ENCODE measurements around the gene FEZF1.
A peak's percentile ranks its signal among the peaks of the same experiment; 100 is the strongest.

The FEZF1 gene

GRCh38 chr7:122306320-122307227 lies 2.0 kb upstream of the FEZF1 start:
- no peak for DNase-seq

- DNase-seq = peak; percentile 70 to 75
These were observed 1.1 kb upstream of the FEZF1 start for GRCh38 chr7:122305475-122306319.

GRCh38 chr7:122304996-122305421 lies 459 bp upstream of the FEZF1 start:
- no peak for DNase-seq

DNA sequence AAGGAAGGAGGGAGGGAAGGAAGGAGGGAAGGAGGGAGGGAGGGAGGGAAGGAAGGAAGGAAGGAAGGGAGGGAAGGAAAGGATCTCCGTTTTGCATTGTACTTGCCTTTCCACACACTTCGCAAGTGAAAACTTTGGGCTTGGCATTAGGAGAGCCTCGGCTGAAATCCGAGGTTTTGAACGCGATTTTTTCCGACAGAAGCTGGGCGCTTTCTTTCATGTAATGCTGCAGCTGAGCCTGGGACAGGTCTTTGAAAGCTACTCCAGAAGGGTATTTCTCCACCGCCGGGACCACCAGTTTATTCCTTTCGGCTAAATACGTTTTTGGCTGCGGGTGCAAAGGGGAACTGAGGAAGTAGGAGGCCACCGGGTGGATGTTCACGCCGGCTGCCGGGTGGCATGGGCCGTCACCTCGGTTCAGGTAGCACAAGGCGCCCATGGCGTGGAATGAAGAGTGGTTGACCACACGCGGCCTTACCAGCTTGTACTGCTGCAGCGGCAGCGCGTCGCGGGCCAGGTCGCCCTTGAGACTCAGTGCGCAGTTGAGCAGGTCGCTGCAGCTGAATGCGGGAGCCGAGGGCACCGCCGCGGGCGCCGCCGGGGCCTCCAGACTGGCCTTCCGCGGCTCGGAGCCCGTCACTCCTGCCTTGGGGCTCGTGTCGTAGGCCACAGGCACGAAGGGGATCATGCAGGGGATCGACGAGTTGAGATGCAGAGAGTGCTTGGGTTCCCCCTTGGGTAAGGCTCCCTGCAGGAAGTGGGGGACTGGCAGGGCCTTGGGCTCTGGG lies 825 bp downstream of the FEZF1 start:
- no peak for DNase-seq

- no peak for DNase-seq
These were observed 1.6 kb downstream of the FEZF1 start for GRCh38 chr7:122302761-122303530.

GRCh38 chr7:122301858-122302760 lies 2.4 kb downstream of the FEZF1 start:
- no peak for DNase-seq

DNA sequence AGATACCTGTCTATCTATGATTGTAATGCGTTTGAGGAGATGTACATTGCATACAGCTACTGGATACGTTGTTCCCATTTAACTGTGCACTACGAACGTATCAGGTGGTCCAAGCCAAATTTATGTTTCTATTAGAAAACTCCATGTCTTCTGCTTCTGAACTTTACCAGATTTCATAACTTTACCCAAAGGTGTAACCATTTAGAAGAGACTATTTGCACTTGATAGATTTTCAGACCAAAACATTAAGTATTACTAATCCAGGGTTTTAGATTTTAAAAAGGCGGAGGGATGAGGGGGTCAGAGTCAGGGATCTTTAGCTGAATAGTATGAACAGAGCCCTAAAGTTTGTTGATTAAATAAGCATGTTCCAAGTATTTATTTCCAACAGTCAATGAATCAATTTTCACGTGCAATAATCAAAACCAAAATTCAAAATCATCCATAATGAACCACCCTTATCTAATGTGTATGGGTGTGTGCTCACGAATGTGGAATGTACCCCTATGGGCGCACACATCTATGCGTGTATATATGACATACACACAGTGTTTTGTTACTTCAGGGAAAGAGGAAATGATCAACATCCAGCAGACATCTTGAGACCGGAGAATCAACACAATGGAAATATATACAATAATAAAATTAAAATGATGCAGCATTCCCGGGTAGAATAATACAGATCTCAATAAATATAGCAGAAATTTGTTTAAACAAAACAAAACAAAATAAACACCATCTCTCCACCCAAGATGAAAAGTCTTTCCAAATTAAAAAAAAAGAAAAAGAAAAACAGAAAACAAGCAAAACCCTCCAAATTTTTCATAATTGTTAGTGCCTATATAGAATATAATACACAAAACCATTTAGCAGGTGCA lies 3.4 kb downstream of the FEZF1 start:
- DNase-seq = no peak

- no peak for DNase-seq
These were observed 4.2 kb downstream of the FEZF1 start for GRCh38 chr7:122300211-122300932.

GRCh38 chr7:122299624-122300210 lies 4.8 kb downstream of the FEZF1 start:
- DNase-seq = no peak

DNA sequence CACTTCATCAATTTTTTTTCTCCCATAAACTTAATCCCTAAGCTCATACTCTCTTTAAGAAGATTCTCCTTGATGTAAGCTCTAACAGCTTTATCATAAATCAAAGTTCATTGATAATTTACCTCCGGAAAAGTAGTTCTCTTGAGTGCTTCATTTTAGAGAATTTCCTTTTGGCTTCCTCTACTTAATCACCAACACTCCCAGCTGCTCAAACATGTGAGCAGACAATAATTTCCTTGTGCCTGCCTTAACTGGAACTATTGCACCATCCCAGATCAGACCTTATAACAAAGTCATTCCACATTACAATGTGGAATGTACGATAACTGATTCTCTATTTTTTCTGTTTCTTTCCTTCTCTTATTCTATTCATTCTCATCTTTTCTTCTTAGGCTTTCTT lies 5.9 kb downstream of the FEZF1 start:
- no peak for DNase-seq

- DNase-seq = no peak
These were observed 6.4 kb downstream of the FEZF1 start for GRCh38 chr7:122298131-122298530.

- no peak for DNase-seq
These were observed 13.4 kb downstream of the FEZF1 start for GRCh38 chr7:122291189-122291588.

DNA sequence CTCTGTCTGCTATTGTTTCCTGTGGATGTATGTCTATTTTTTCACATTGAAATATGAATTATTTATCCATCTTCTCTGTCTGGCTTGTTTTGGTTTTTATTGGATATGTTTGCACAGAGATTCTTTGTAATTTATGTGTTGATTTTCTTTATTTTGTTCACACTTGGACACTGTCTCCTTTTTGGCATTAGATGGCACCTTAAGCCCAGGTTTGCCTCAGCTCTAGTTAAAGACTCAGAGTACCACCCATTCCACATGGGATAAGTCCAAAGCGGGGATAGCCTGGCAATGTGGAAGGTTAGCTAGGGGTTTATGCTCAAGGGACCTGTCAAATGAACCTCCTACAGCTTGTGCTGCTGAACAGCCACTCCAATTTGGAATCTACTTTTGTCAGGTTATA lies 14.1 kb downstream of the FEZF1 start:
- no peak for DNase-seq

DNA sequence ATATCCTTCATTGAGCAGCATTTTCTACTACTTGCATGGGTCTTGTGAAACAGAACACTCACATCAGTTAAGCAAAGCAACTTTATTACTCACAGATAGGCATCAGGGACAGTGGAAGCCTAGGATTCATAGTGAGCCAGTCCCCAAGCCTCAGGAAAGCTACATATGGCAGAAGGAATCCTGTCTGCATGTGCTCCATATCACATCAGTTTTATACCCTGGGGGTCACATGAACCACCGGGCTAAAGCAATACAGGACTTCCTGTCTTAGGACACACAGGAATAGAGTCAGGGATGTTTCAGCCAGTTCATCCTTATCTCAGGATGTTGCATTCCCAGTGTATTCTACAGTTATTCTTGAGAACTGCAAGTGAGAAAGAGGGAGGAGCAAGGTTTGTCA lies 15.1 kb downstream of the FEZF1 start:
- no peak for DNase-seq

GRCh38 chr7:122284608-122285007 lies 19.9 kb downstream of the FEZF1 start:
- DNase-seq = peak in 1 of 2 experiments; percentile 23

DNA sequence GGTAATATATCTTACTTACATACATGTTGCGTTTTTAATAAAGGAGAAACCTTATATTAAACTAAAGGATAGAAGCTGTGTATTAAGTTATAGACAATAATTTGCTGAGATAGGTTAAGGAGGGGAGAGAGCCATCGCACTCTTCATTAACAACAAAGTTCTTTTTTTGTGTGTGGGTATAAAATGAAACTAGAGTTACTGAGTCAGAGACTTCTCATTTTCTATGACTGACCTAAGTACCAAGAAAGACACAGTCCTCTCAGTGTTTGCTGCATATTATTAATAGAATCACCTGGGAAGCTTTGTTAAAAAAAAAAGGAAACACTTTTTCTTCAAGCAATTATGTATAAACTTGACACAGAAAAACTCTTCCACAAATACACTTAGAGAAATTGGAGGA lies 31.4 kb downstream of the FEZF1 start:
- no peak for DNase-seq

DNA sequence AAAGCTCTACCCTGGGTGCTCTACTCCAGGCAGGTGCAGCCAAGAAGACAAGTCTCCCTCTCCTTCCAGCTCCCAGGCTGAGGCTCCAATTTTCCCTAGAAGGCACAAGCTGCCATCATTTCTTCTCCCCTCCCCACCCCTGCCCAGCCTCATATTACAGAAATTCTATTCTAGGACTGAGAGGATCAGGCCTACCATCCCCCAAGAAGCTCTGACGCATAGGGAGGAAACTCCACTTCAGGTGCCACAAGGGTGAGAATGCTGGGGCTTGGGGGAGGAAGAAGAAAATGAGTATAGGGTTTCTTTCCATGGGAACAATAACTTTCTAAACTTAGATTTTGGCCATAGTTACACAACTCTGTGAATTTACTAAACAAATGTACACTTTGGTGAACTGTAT lies 35.3 kb downstream of the FEZF1 start:
- no peak for DNase-seq

DNA sequence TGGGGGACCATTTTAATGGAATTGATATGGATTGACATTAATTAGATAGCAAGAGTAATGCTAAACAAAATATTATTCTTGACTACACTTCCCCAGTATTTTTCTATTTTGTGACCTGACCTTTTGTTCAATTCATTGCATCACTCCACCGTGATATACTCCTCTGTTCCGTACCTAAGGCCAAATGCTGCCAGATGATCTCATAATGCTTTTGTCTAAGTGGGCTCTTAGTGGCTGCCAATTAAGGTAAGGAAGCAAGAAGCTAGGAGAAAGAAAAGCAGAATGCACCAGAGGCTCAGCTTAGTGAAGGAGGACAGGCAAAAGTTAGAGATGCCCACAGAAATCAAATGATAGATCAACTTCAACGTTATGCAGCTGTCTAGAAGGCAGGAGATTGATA lies 36.4 kb downstream of the FEZF1 start:
- DNase-seq = no peak

- no peak for DNase-seq
These were observed 42.3 kb downstream of the FEZF1 start for GRCh38 chr7:122262246-122262645.

Data from NCI-H2081 (cell line).